Fibroblast of skin of abdomen (primary cell): ENCODE data around the gene FCHSD2.
A peak's percentile ranks its signal among the peaks of the same experiment; 100 is the strongest.
"Not testable (repeated sequence)": the region's sequence is repeated elsewhere in the genome, so short reads cannot be mapped to it uniquely, and the experiment has no call there.

Experiments used
- DNase-seq: peaks from one replicate; pipeline ENCODE4 v3.0.0-alpha.2; 2013

The FCHSD2 gene

DNA sequence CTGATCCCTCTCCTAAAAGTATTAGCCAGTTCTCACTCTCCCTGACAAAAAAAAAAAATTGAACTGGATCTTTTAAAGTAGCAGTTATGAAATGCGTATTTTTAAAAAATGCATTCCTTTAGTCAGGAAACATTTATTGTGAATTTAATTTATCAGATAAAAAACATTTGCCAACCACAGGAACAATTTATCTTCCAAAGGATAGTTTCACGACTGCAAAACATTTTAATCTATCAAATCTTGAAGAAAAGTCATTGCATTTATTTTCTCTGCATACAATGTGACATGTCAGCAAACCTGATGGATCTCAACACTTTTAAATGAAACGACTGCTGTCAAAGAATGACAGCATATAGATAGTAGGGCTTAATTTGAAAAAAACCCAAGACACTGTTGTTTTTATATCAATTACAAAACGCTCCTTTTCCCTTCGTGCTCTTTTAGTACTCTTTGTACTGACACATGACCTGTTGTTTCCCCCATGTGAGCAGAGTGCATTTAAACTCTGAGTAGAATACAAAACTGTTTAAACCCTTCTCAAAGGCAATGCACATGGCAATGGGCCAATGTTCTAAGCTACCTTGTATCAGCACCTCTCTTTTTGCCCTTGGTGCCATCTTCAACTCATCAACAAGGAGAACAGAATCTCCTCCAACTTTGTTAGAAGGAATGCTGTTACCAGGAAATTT is 220.9 kb downstream of the FCHSD2 start:
- no peak for DNase-seq

DNA sequence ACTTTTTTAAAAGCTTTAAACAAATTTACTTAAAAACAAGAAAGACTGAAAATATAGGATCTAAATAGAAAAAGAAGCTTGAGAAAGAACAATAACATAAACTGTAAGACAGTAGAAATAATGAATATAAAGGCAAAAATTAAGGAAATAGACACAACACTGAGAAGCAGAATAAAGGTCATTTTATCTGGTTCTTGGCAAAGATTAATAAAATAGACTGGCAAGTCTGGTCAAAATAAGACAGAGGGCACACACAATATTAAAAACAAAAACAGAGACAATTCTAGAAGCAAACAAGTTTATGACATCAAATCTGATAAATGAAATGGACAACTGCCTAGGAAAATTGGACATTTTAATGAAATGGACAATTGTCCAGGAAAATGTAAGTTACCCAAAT is 222.1 kb downstream of the FCHSD2 start:
- no peak for DNase-seq

DNA sequence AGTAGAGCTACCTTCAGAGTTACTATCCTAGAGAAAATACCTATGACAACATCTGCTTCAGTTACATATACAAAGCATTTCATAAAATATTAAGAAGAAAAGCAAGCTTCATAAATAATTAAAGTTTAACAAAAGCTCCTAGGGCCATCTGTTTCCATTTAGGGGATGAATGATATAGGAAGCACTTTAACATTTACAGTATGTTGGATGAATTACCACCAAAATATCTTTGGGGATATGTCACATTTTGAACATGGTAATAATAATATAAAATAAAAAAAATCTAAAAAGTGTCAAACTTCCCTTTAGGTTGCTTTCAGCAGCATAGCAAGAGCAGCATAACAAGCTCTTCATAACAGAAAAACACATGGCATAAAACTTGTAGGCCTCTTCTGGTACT is 223.3 kb downstream of the FCHSD2 start:
- DNase-seq: peak; percentile 72

DNA sequence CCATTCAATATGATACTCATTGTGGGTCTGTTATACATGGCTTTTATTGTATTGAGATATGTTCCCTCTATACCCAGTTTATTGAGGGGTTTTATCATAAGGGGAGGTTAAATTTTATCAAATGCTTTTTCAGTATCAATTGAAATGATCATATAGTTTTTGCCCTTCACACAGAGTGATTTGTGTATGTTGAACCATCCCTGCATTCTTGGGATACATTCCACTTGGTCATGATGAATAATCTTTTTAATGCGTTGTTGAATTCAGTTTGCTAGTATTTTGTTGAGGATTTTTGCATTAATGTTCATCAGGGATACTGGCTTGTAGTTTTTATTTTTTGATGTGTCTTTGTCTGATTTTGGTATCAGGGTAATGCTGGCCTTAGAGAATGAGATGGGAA is 229.9 kb downstream of the FCHSD2 start:
- DNase-seq: no peak

DNA sequence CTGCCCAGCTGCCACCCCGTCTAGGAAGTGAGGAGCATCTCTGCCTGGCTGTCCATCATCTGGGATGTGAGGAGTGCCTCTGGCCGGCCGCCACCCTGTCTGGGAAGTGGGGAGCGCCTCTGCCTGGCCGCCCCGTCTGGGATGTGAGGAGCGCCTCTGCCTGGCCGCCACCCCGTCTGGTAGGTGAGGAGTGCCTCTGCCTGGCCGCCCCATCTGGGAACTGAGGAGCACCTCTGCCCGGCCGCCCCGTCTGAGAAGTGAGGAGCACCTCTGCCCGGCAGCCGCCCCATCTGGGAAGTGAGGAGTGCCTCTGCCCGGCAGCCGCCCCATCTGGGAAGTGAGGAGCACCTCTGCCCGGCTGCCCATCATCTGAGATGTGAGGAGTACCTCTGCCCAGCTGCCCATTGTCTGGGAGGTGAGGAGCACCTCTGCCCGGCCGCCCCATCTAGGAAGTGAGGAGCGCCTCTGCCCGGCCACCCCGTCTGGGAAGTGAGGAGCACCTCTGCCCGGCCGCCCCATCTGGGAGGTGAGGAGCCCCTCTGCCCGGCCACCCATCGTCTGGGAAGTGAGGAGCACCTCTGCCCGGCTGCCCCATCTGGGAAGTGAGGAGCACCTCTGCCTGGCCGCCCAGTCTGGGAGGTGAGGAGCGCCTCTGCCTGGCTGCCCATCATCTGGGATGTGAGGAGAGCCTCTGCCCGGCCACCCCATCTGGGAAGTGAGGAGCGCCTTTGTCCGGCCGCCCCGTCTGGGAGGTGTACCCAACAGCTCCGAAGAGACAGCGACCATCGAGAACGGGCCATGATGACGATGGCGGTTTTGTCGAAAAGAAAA is 232.3 kb downstream of the FCHSD2 start:
- DNase-seq: not testable (repeated sequence)

DNA sequence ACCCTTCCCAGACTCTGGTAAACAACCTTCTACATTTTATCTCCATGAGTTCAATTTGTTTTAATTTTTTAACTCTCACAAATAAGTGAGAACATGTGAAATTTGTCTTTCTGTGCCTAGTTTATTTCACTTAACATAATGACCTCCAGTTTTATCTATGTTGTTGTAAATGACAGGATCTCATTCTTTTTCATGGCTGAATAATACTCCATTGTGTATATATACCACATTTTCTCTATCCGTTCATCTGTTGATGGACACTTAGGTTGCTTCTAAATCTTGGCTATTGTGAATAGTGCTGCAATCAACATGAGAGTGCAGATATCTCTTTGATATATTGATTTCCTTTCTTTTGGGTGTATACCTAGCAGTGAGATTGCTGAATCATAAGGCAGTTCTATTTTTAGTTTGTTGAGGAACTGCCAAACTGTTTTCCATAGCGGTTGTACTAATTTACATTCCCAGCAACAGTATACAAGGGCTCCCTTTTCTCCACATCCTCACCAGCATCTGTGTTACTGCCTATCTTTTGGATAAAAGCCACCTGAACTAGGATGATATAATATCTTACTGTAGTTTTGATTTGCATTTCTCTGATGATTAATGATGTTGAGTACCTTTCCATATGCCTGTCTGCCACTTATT is 234.0 kb downstream of the FCHSD2 start:
- DNase-seq: no peak

DNA sequence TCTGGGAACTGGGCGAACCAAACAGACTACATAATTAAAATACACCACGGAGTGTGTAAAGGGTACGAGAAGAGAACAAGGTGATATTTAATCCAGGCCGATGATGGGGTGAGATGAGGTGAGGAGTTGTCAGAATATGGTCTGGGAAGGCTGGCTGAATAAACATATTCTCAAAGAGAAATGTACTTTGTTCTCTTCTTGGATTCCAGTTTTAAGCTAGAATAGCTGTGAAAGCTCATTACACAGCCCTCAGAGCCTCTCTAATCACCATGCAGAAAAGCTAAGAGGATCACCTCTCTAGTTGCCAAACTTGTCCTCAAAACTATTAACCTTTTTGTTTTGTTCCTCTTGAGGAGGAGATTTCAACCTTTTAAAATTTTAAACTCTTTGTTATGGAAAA is 238.1 kb downstream of the FCHSD2 start:
- DNase-seq: no peak

DNA sequence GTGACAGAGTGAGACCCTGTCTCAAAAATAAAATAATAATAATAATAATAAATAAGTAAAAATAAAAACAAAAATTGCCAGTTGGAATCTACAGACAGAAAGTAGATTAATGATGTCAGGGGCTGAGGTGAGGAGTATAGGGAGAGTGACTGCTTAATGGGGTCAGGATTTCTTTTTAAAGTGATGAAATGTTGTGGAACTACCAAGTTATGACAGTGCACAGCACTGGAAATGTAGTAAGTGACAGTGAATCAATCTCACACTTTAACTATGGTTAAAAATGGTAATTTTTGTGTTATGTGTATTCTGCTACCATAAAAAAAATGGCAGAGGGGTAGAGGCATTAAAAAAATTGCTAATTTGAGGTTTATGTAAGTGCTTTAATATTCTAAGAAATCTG is 240.7 kb downstream of the FCHSD2 start:
- no peak for DNase-seq

DNA sequence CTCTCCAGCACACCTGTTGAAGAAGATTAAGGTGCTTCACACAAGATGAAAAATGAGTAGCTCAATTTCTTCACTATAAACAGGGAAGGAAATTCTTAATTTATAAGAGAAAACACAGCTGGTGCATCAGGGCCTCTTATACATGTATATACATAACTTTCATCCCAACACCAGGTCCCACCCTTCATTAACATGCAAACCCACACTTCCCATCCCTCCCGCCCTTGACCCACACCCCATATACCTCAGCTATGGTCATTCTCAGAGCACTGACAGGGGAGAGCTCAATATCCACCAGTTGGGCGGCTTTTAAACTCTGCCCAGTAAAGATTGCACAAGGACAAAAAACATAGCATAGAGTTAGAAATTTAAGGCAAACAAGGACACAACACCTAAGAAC is 242.1 kb downstream of the FCHSD2 start:
- DNase-seq: no peak

DNA sequence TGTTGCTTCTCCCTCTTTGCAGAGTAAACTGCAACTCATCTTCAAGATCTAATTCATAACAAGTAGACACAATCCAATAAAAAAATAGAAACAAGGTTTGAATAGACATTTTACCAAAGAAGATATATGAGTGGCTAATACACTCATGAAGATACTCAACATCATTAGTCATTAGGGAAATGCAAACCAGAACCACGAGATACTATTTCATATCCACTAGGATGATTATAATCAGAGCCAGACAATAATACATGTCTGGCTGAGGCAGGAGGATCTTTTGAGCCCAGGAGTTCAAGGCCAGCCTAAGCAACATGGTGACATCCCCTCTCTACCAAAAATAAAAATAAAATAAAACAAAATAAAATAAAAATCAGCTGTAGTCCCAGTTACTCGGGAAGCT is 242.9 kb downstream of the FCHSD2 start:
- DNase-seq: peak; percentile 9

DNA sequence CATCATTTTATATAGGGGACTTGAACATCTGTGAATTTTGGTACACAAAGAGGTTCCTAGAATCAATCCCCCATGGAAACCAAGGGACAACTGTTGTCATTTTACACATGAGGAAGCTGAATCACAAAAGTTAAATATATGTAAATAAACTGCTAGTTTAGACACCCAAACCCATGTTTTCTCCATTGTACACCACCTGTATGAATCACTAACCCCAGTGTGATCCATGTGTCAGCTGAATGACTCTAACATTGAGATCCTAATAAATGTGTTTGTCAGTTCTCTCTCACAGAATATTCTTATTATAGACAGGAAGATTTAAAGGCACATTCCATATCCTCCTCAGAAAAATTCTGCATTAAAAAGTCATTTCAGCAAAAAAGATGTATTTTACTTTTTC is 244.6 kb downstream of the FCHSD2 start:
- DNase-seq: no peak

DNA sequence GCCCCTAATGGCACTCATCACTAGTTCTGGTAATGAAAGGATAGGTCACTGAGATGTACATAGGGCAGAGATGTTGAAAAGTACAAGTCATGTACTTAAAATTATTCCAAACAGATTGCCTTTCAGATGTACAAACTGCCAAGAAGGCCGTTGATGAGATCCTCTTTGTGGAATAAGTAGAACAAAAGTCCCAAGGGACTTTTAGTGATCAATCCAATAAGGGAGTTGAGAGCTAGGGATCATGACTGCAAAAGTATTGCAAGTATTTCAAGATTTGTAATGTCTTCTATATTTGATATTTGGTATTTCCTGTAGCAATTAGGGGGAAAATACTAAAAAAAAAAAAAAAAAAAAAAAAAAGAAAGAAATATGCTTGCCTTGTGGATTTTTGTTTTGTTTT is 245.7 kb downstream of the FCHSD2 start:
- DNase-seq: peak; percentile 25

DNA sequence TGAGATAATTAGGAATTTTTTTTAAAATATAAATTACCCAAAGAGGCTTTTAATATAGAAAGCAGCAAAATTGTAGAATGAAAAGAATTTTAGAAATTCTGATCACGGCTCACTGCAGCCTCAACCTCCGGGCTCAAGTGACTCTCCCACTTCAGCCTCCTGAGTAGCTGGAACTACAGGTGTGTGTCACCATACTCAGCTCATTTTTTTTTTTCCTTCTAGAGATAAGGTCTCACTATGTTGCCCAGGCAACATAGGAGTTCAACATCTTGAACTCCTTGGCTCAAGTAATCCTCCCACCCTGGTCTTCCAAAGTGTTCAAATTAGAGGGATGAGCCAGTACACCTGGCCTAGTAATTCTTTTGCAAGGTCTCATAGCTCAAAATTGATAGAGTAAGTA is 251.2 kb downstream of the FCHSD2 start:
- DNase-seq: no peak

DNA sequence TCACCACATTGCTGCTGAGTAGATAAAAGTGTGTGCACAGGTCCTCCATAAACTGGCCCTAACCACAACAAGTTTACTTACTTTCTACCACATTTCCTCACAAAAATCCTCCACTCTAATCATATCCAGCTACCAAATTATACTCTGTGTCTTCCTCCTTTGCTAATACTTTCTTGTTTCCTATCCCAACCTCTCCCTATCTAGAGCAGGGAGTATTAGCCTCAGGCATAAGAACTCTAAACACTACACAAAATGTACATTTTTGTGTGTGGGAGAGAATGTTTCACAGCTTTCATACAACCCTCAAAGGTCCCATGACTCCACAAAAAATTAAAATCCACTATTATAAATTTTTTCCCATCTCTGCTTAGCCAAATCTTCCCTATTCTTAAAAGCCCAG is 255.5 kb downstream of the FCHSD2 start:
- DNase-seq: no peak

DNA sequence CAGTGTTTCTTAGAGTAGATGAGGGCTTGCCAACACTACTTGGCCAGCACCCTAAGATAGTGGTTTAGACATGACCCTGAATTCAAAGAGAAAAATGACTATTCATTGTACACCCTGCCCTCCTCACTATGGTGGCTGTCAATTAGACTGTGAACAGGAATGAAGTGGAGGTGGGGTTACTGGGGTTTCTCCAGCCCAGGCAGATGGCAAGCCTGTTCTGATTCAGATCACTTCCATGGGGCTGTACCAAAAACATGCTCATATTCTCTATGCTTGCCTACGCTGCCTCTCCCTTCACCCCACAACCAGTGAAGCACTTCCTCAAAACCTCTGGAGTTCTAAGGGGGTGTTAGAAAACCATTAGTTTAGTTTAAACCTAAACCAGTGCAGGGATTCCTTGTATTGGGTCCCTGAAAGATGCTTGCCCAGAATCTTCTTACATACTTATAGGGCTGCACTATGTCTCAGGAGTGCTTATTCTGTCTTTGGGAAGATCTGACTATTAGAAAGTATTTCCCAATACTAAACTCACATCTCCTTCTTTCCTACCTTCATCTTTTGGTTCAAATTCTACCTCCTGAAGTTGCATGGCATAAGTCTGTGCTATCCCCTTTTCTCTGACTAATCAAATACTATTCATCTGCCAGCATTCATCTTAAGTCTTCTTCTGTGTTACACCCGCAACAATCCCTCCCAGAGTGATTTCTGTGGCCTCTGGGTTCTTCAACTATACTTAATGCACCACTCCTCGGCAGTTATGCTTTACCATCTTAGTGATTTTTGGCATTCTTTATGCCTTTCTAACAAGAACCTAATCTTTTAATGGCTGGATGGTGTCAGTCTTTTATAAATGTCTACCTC is 256.1 kb downstream of the FCHSD2 start:
- no peak for DNase-seq

DNA sequence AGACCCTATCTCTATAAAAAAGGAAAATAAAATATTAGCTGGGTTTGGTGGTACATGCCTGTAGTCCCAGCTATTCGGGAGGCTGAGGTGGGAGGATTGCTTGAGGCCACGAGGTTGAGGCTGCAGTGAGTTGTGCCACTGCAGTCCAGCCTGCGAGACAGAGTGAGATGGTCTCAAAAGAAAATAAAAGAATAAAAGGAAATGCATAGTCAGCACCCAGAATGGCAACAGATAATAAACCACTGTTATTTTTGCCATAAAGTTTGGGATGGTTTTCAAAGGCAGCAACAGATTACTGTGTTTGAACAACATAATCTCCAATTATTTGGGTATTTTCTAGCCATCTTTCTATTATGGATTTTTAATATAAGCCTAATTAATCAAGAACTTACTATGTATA is 266.0 kb downstream of the FCHSD2 start:
- DNase-seq: no peak

DNA sequence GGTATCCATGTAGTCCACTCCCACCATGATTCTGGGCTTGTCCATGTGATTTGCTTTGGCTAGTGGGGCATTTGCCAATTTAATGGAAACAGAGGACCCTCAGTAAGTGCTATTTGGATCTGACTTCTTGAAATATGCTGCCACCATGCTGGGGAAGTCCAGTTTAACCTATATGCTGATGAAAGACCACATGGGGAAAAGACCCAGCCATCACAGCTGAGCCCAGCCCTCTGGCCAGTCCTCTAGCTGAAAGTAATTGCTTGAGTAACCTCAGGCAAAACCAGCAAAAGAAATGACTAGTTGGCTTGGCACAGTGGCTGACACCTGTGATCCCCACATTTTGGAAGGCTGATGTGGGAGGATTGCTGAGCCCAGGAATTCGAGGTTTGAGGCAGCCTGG is 266.4 kb downstream of the FCHSD2 start:
- DNase-seq: no peak

DNA sequence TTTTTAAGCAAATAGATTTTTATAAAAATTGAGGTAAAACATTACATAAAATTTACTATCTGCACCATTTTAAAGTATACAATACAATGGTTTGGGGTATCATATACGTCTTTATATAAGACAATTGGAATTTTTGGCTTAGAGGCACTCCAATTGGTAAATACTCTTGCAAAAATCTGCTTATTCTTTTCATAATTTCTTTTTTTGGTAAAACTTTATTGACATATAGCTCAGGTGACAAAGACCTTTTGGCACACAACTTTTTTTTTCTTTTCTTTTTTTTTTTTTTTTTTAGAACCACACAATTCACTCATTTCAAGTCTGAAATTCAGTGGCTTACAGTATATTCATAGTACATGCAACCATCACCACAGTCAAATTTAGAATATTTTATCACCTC is 270.1 kb downstream of the FCHSD2 start:
- no peak for DNase-seq

DNA sequence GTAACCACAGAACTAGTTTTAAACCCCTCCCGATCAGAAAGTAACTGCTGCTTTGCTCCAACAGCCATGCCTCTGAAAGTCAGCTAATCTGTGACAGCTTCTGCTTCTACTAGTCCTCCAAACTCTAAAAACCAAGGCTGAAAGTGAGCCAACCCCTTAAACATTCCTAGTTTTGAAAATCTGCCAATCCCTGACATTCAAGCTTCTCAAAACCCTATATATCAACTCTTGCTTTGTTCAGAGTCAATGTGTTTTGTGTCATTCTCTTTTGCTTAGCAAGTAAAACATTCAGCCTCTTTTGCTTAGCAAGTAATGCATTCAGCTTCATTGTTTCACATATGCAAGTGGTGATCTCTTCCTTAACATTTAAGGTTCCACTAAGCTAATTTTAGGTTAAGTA is 271.0 kb downstream of the FCHSD2 start:
- DNase-seq: peak; percentile 85

DNA sequence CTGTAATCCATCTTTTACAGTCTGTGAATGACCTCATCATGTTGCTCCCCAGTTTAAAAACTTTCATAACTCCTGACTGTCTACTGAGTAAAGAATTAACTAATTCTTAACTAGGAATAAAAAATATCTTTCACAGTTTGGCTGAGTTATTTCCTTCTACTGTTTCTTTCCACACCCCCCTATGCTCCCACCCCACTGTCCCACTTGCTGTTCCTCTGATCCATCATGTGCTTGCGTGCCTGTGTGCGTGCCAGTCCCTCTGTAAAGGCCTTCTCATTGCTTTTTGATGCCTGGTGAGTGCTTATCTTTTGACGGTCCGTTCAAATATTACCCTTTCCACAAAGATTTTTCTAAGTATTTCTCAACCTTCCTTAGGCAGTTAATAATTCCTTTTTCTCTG is 272.3 kb downstream of the FCHSD2 start:
- DNase-seq: no peak

DNA sequence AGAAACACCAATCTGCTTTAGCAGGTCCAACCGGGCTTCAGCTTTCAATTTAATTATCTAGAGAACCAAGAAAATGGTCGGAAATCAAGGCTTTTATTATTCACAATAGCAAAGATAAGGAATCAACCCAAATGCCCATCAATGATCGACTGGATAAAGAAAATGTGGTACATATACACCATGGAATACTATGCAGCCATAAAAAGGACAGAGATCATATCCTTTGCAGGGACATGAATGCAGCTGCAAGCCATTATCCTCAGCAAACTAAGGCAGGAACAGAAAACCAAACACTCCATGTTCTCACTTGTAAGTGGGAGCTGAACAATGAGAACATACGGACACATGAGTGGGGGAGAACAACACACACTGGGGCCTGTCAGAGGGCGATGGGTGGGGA is 274.1 kb downstream of the FCHSD2 start:
- DNase-seq: no peak

DNA sequence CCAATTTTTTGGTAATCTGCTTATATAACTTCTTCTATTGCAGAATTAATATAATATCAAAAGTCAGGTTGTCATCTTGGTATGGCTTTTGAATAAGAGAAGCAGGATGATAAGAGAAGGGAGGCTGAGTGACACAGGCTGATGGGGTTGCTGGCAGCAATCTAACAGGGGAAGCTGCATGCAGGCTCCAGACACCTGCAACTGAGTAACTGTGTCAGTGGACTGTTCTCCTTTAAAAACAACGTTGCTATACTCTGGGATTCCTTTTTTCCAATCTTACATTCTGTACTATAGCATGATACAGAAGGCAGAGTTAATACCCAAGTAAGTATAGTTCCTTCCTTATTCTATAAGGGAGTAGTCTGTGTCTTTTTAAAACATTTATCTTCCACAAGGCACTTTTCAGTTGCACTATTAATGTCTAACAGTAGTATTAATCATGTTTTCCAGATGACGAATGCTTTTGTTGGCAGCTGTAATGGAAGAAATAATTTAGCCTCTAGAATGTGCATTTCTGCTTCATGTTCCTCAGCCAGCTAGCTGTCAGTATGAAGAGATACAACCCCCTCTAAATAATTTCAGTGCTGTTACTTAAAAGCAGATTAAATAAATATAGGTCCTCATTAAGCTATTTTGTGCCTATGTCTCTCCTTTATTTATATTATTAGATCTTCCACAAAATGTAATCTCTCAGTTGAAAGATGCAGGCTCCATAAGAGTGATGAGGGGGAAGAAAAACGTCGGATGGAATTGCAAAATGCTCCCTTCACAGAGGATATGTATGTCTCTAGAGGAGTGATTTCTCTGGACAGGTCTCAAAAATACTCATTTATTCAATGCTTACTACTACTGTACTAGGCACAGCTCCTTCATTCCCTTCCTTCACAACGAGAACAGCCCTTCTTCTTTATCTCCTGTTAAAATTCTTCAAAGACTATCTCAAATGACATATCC is 277.1 kb downstream of the FCHSD2 start:
- DNase-seq: peak; percentile 86
